Peyer's patch (tissue), 4 donors: ENCODE results near the gene SLC7A6.

ENCODE experiments used
- POLR2A ChIP-seq, 2 donors: fragments of 450-650 bp; IDR thresholded peaks; one replicate each; pipeline ENCODE4 v1.5.1; 2017; ENCODE audit warnings: antibody characterized with exemption in 2 of 2, mild to moderate bottlenecking in 2 of 2, moderate library complexity in 2 of 2
- TF ChIP-seq, protein P1 (sequence below), 6 experiments: fragments of 450-650 bp in 4 of 6; fragments of 200-600 bp in 2 of 6; sonication (generic) in 1 of 6; IDR thresholded peaks; one replicate each; pipeline ENCODE4 v1.5.1; 2017 to 2019; ENCODE audit warnings: antibody characterized with exemption in 6 of 6, mild to moderate bottlenecking in 3 of 6, moderate library complexity in 1 of 6

DNA sequence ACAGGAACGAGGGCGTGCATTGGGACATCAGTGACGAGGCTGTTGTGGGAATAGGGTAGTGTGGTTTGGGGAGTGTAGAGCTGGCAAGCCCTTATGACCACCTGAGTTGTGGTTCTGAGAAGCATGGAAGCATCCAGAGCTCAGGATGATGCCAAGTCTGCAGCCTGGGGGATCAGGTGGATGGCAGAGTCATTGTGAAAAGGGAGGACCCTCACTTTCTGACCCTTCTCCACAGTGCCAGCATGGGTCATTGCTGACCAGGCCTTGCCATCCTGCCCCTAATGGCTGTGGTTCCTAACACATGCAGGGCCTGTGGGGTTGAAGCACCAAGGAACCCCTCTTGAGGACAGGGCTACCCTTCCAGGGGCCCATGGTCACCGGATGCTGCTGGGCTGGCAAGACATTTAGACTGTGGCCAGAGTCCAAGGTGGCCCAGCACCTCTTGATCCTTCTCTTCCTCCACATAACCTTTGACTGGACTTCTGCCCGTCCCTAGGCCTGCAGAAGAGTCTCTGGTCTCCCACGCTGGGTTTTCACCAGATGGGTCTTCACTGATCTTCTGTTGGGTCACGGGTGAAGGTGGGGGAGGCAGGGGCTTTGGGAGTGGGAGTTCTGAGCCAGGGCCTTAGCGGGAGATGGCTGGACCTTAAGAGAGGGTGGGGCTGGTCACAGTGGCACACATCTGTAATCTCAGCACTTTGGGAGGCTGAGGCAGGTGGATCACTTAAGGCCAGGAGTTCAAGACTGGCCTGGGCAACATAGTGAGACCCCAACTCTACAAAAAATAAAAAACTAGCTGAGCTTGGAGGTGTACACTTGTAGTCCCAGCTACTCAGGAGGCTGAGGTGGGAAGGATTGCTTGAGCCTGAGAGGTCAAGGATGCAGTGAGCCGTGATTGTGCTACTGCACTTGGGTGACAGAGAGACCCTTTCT, 21.1 kb upstream of the SLC7A6 start:
- TF ChIP-seq, protein P1, sequence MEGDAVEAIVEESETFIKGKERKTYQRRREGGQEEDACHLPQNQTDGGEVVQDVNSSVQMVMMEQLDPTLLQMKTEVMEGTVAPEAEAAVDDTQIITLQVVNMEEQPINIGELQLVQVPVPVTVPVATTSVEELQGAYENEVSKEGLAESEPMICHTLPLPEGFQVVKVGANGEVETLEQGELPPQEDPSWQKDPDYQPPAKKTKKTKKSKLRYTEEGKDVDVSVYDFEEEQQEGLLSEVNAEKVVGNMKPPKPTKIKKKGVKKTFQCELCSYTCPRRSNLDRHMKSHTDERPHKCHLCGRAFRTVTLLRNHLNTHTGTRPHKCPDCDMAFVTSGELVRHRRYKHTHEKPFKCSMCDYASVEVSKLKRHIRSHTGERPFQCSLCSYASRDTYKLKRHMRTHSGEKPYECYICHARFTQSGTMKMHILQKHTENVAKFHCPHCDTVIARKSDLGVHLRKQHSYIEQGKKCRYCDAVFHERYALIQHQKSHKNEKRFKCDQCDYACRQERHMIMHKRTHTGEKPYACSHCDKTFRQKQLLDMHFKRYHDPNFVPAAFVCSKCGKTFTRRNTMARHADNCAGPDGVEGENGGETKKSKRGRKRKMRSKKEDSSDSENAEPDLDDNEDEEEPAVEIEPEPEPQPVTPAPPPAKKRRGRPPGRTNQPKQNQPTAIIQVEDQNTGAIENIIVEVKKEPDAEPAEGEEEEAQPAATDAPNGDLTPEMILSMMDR (IDR thresholded peaks at IDR 0.05): no peak
- no peak for TF ChIP-seq POLR2A (IDR thresholded peaks at IDR 0.05)
